ENCODE data around the gene SERP2.

SERP2 gene

GRCh38 chr13:44333950-44334655, 39.5 kb upstream of the SERP2 start:
- TF ChIP-seq, protein P1, sequence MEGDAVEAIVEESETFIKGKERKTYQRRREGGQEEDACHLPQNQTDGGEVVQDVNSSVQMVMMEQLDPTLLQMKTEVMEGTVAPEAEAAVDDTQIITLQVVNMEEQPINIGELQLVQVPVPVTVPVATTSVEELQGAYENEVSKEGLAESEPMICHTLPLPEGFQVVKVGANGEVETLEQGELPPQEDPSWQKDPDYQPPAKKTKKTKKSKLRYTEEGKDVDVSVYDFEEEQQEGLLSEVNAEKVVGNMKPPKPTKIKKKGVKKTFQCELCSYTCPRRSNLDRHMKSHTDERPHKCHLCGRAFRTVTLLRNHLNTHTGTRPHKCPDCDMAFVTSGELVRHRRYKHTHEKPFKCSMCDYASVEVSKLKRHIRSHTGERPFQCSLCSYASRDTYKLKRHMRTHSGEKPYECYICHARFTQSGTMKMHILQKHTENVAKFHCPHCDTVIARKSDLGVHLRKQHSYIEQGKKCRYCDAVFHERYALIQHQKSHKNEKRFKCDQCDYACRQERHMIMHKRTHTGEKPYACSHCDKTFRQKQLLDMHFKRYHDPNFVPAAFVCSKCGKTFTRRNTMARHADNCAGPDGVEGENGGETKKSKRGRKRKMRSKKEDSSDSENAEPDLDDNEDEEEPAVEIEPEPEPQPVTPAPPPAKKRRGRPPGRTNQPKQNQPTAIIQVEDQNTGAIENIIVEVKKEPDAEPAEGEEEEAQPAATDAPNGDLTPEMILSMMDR (IDR thresholded peaks at IDR 0.05; ENCODE audit: control insufficient read depth, extremely low read depth, insufficient read depth), result no peak
- no peak for DNase-seq (ENCODE audit: low read depth)
- no peak overlapping the region for H3K4me3 ChIP-seq (ENCODE audit: low read depth, low read length)

GRCh38 chr13:44334751-44335150, 38.9 kb upstream of the SERP2 start:
- TF ChIP-seq, protein P1 (IDR thresholded peaks at IDR 0.05; ENCODE audit: control insufficient read depth, extremely low read depth, insufficient read depth), result no peak
- DNase-seq (ENCODE audit: low read depth), result no peak
- no peak overlapping the region for H3K4me3 ChIP-seq (ENCODE audit: low read depth, low read length)

DNA sequence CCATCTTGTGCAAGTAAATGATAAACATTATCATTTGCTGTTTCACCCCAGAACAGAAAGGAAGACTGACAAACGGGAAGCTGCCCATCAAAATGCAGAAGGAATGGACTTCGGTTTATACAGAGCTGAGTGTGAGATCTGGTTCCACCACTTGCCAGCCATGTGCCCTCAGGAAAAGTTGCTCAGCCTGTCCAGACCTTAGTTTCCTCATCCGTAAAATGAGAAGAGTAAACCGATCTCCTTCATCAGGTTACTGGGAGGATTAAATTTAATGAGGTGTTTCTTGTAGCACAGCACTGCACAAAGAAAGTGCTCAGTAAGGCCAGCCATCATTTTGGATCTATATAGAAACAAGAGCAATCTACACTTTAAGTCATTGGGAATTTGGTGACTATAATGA, 36.7 kb upstream of the SERP2 start:
- no peak for DNase-seq (ENCODE audit: low read depth)
- H3K4me3 ChIP-seq (ENCODE audit: low read depth, low read length), result no peak overlapping the region
- TF ChIP-seq, protein P1 (IDR thresholded peaks at IDR 0.05; ENCODE audit: control insufficient read depth, extremely low read depth, insufficient read depth), result no peak

DNA sequence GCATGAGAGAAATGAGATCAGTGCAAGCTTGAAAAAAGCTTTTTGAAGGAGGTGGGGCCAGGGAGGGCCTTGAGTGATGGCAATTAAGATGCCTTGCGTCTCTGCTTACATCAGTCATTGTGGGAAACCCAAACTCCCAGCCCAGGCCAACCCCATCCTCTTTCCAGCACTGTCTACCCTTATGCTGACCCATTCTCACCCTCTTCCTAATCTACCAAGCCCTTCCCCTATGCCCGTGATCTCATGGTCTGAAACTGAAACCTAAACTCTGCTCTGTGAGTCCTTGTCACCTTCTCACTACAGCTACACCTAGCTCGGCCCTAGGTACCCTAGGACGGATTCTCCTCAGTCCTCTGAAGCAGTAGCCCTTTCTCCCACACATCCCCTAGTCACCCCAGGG, 36.0 kb upstream of the SERP2 start:
- no peak overlapping the region for H3K4me3 ChIP-seq (ENCODE audit: low read depth, low read length)
- TF ChIP-seq, protein P1 (IDR thresholded peaks at IDR 0.05; ENCODE audit: control insufficient read depth, extremely low read depth, insufficient read depth), result no peak
- DNase-seq (ENCODE audit: low read depth), result no peak

GRCh38 chr13:44340508-44340907, 33.1 kb upstream of the SERP2 start:
- no peak for DNase-seq (ENCODE audit: low read depth)
- TF ChIP-seq, protein P1 (IDR thresholded peaks at IDR 0.05; ENCODE audit: control insufficient read depth, extremely low read depth, insufficient read depth), result no peak

DNA sequence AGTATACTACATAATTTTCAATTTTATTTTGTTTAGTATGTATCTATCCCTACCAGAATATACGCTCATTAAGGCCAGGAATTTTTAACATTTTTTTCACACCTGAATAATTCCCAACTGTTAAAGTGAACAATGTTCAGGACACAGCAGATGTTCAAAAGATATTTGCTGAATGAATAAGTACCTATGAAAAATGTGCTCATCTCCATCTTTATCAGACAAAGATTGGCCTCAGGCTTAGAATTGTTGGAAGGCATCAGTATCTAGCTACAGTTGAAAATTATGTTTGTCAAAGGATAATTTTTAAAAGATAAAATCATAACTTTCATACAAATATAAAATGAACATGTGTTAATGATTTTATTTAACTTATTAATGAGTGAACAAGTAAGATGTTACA, 30.9 kb upstream of the SERP2 start:
- no peak for DNase-seq (ENCODE audit: low read depth)
- TF ChIP-seq, protein P1 (IDR thresholded peaks at IDR 0.05; ENCODE audit: control insufficient read depth, extremely low read depth, insufficient read depth), result no peak
- H3K4me3 ChIP-seq (ENCODE audit: low read depth, low read length), result no peak overlapping the region

More at GRCh38 chr13:44340508-44340907, 33.1 kb upstream of the SERP2 start:
- H3K4me3 ChIP-seq (ENCODE audit: low read depth, low read length), result no peak overlapping the region

DNA sequence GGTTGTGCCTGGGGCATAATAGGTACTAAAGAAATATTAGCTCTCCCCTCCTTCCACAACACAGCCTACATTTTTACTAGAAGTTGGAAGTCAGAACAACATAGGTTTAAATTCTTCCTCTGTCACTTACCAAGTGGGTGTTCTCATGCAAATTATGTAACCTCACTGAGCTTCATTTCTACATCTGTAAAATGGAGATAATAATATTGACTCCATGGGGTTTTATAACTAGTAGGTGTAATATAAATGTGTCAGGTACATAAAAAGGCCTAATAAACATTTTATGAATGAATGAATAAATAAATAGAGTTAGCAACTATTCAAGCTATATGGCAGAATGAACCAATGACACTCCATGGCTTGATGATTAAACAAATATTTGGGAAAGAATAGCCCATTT, 27.1 kb upstream of the SERP2 start:
- no peak overlapping the region for H3K4me3 ChIP-seq (ENCODE audit: low read depth, low read length)

More for the DNA sequence above, 27.1 kb upstream of the SERP2 start:
- no peak for DNase-seq (ENCODE audit: low read depth)
- TF ChIP-seq, protein P1 (IDR thresholded peaks at IDR 0.05; ENCODE audit: control insufficient read depth, extremely low read depth, insufficient read depth), result no peak

Measured in LNCaP clone FGC (cell line).